AG04450 (cell line): Measurements from ENCODE around the gene ALG5. TPM values are rescaled to one million over a fixed set of nuclear protein-coding genes. Genes with fewer than 3 reads are reported as not detected.

Source experiments
- CTCF ChIA-PET: fragments of 300-600, 350-600 bp; formaldehyde crosslinking; extraction: SDS; loops from one replicate; lab custom pipeline; 2022; ENCODE audit warnings: antibody characterized with exemption, inconsistent platforms; lab: Charles Lee
- POLR2A ChIA-PET: fragments of 350-600 bp; formaldehyde crosslinking; extraction: SDS; loops from one replicate; lab custom pipeline; 2021; ENCODE audit warnings: antibody characterized with exemption, inconsistent platforms; lab: Yijun Ruan, JAX
- DNase-seq: peaks from one replicate; pipeline ENCODE4 v3.0.0-alpha.2; 2011; ENCODE audit warnings: low read depth, low spot score
- H3K27ac ChIP-seq: one replicate; pipeline ENCODE4 v1.5.1; 2012; ENCODE audit warnings: low read depth, low read length, control low read depth
- H3K27me3 ChIP-seq: one replicate; pipeline ENCODE4 v1.6.0; 2012; ENCODE audit warnings: low read length; ENCODE audit not compliant: control insufficient read depth, insufficient read depth
- H3K4me3 ChIP-seq: 2 replicates; pipeline ENCODE4 v1.5.1; 2011; ENCODE audit warnings: mild to moderate bottlenecking, low read depth, low read length, control low read depth
- H3K9me3 ChIP-seq: 2 replicates; pipeline ENCODE4 v1.5.1; 2012; ENCODE audit warnings: low read length; ENCODE audit not compliant: control insufficient read depth, insufficient read depth
- CTCF ChIP-seq: IDR thresholded peaks from 2 replicates; pipeline ENCODE4 v1.5.1; 2011; ENCODE audit warnings: low read depth, low read length, control low read depth, inconsistent platforms
- polyA plus RNA-seq: library from polyadenylated mRNA; depleted of rRNA; stranded (reverse); fragments of >200 nt; gene quantifications from 2 replicates; pipeline ENCODE4 v1.2.3, GENCODE V29; 2011

Gene ALG5
- polyA plus RNA-seq, 1 experiment = 51.6 TPM

GRCh38 chr13:36959456-36960116 is 39.6 kb downstream of the ALG5 start:
- Histone ChIP-seq H3K9me3 (no peaks in the 10 kb centered on the region), H3K4me3 (no peak overlapping the region), H3K27me3 (no peaks in the 10 kb centered on the region), H3K27ac (no peak overlapping the region)
- no peak for DNase-seq
- TF ChIP-seq CTCF = no peak
- CTCF ChIA-PET = interaction anchor here (1.0 to 1.8 kb wide), 3 partner anchors 22 to 111 kb away, joined by 3 to 11 read pairs (median 5); no protein-coding TSS in a partner anchor
- POLR2A ChIA-PET = no interaction called here

GRCh38 chr13:36954542-36954941 is 44.6 kb downstream of the ALG5 start:
- no peak for DNase-seq
- Histone ChIP-seq H3K4me3 (no peak overlapping the region), H3K9me3 (no peaks in the 10 kb centered on the region), H3K27ac (no peak overlapping the region), H3K27me3 (no peaks in the 10 kb centered on the region)
- CTCF ChIA-PET = no interaction called here
- POLR2A ChIA-PET = no interaction called here
- no peak for TF ChIP-seq CTCF

DNA sequence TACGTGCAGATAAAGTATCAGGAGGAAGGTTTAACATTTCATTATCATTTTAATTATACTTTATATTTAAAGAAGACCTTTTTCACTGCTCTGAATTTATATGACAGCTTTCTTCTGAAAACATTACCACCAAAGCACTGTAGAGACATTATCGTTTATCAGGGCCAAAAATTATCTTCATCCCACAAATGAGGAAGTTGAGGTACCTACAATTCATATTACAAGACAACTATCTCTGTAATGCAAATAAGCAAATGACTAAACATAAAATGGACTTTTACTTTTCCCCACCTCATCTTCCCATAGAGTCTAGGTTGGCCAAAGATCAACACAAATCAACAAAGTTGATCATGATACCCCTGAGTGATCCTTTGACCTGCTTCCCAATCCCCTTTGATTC is 48.2 kb downstream of the ALG5 start:
- CTCF ChIA-PET = interaction anchor here (0.9 kb wide), 1 partner anchor 92 kb away, joined by 3 read pairs; no protein-coding TSS in a partner anchor
- Histone ChIP-seq H3K27me3 (no peaks in the 10 kb centered on the region), H3K4me3 (no peak overlapping the region), H3K27ac (no peak overlapping the region), H3K9me3 (no peaks in the 10 kb centered on the region)
- POLR2A ChIA-PET = no interaction called here
- TF ChIP-seq CTCF = no peak
- DNase-seq = no peak

DNA sequence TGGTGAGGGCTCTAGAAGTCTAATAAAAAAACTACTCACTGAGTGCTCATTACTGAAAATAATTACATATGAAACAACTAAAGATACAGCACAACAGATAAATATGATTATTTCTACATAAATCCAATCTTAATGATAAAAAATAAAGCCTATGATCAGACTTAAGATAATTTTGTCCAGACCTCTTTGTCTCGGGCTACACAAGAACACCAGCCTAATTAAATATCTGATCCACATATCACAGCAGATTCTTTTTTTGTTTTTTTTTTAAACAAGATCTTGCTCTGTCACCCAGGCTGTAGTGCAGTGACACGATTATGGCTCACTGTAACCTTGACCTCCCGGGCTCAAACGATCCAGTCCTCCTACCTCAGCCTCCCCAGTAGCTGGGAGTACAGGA is 48.8 kb downstream of the ALG5 start:
- Histone ChIP-seq H3K27ac (no peak overlapping the region), H3K4me3 (no peak overlapping the region), H3K9me3 (no peaks in the 10 kb centered on the region), H3K27me3 (no peaks in the 10 kb centered on the region)
- ChIA-PET CTCF (interaction anchor here (0.9 to 1.8 kb wide), 2 partner anchors 31 to 92 kb away, joined by 3 to 5 read pairs; no protein-coding TSS in a partner anchor), POLR2A (no interaction called here)
- no peak for DNase-seq
- no peak for TF ChIP-seq CTCF

DNA sequence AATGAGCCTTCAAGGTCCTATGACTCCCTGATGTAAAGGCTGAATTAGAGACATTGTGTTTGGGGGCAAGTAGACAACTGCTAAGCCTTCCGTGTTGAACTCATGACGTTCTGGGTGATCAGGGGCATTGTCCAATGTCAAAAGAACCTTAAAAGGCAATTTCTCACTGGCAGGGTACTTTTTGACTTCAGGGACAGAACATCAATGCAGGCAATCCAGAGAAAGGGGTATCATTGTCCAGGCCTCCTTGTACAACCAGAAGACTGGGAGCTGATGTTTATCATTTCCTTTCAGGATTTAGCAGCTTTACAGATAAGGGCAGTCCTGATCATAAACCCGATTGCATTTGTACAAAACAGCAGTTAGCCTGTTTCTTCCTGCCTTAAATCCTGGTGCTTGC is 54.1 kb downstream of the ALG5 start:
- no peaks in the 10 kb centered on the region for H3K27me3 ChIP-seq
- H3K4me3 ChIP-seq = no peak overlapping the region
- DNase-seq = no peak
- ChIA-PET CTCF (interaction anchor here (0.8 to 1.3 kb wide), 2 partner anchors 87 to 90 kb away, joined by 3 to 11 read pairs; no protein-coding TSS in a partner anchor), POLR2A (no interaction called here)
- TF ChIP-seq CTCF = no peak
- no peak overlapping the region for H3K27ac ChIP-seq
- no peaks in the 10 kb centered on the region for H3K9me3 ChIP-seq
